GM12891 (cell line): ENCODE results near the gene KRT1.
"Not testable (repeated sequence)": the region's sequence is repeated elsewhere in the genome, so short reads cannot be mapped to it uniquely, and the experiment has no call there.

Source experiments
- DNase-seq: peaks from one replicate; pipeline ENCODE4 v3.0.0; 2011; ENCODE audit warnings: low spot score; ENCODE audit not compliant: insufficient read length
- FAIRE-seq: peaks from 2 replicates; lab custom pipeline; 2011; peaks lifted over from hg19 to GRCh38; lab: Jason Lieb, UNC
- PAX5 ChIP-seq: IDR thresholded peaks from 2 replicates; pipeline ENCODE4 v1.6.1; 2011; ENCODE audit warnings: low read length, moderate library complexity, mild to moderate bottlenecking; ENCODE audit not compliant: insufficient read depth, severe bottlenecking
- POLR2A ChIP-seq: IDR thresholded peaks from 2 replicates; pipeline ENCODE4 v1.6.1; 2011; ENCODE audit warnings: low read depth, low read length, control low read depth
- POLR2AphosphoS5 ChIP-seq: IDR thresholded peaks from 2 replicates; pipeline ENCODE4 v1.6.1; 2011; ENCODE audit warnings: low read depth, low read length, control low read depth
- POU2F2 ChIP-seq: IDR thresholded peaks from 2 replicates; pipeline ENCODE4 v1.6.1; 2011; ENCODE audit warnings: low read depth, mild to moderate bottlenecking, control low read depth, low read length, moderate library complexity
- SPI1 ChIP-seq: IDR thresholded peaks from 2 replicates; pipeline ENCODE4 v1.6.1; 2011; ENCODE audit warnings: low read depth, low read length, control low read depth
- TAF1 ChIP-seq: IDR thresholded peaks from 2 replicates; pipeline ENCODE4 v1.6.1; 2011; ENCODE audit warnings: low read depth, low read length, control low read depth

The KRT1 gene

GRCh38 chr12:52673713-52674432 lies 6.3 kb downstream of the KRT1 start:
- DNase-seq (no peak), FAIRE-seq (no peak)
- TF ChIP-seq POU2F2 (no peak), PAX5 (no peak), POLR2AphosphoS5 (no peak), POLR2A (no peak), SPI1 (no peak), TAF1 (no peak)

GRCh38 chr12:52673217-52673616 lies 7.0 kb downstream of the KRT1 start:
- FAIRE-seq (no peak), DNase-seq (no peak)
- no peak for TF ChIP-seq POU2F2
- no peak for TF ChIP-seq TAF1

- TF ChIP-seq POLR2A, result no peak
- no peak for TF ChIP-seq SPI1
- no peak for TF ChIP-seq PAX5
- TF ChIP-seq POU2F2, result no peak
- no peak for DNase-seq
These were observed 7.8 kb downstream of the KRT1 start for GRCh38 chr12:52672321-52672933.

DNA sequence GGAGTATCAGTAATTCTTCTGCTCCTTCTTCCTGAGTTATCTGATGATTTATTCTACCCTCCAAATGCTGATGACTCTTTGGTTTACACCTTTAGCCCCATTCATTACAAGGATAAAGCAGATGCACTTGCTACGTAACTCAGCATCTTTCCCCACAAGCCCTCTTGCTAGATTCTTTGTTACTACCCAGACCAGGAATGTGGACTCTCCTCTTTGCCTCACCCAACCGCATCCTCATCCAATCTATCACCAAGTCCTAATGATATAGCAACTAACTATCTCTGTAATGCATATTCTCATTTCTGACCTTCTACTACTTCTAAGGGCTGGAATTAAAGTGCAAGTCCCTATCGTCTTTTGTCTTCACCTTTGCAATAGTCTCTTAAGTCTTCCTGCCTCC lies 9.2 kb downstream of the KRT1 start:
- no peak for TF ChIP-seq POLR2A
- no peak for TF ChIP-seq SPI1
- no peak for DNase-seq
- FAIRE-seq, result no peak

More at GRCh38 chr12:52672321-52672933, 7.8 kb downstream of the KRT1 start:
- no peak for FAIRE-seq

GRCh38 chr12:52670506-52670905 lies 9.7 kb downstream of the KRT1 start:
- TF ChIP-seq TAF1 (no peak), PAX5 (no peak), POLR2A (no peak), POU2F2 (no peak), SPI1 (no peak), POLR2AphosphoS5 (no peak)
- DNase-seq, result no peak
- no peak for FAIRE-seq

GRCh38 chr12:52669941-52670340 lies 10.3 kb downstream of the KRT1 start:
- DNase-seq, FAIRE-seq: not testable (repeated sequence)

DNA sequence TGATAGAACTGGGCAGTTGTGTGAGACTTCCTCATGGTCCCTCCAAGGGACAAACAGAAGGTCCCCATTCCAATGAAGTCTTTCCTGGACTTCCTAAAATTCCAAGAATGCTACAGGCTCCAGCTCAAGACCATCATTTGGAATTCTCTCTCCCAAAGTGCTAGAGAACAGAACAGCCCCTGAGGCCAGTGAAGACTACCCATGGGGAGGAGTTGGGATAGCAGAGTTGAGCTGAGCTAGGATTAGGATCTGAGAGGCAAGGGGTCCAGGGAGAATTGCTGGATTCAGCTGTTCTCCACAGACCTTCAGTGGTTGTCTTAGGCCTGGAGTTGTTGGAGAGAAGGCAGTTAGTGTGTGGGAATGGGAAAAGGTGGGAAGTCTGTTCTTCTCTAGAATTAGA lies 10.8 kb downstream of the KRT1 start:
- TF ChIP-seq POLR2A, result no peak
- TF ChIP-seq TAF1, result no peak
- TF ChIP-seq PAX5, result no peak
- no peak for TF ChIP-seq SPI1
- TF ChIP-seq POLR2AphosphoS5, result no peak
- no peak for TF ChIP-seq POU2F2
- FAIRE-seq, result no peak
- no peak for DNase-seq

GRCh38 chr12:52667931-52668330 lies 12.3 kb downstream of the KRT1 start:
- DNase-seq (no peak), FAIRE-seq (no peak)
- TF ChIP-seq POU2F2 (no peak), SPI1 (no peak), PAX5 (no peak), TAF1 (no peak), POLR2AphosphoS5 (no peak), POLR2A (no peak)

DNA sequence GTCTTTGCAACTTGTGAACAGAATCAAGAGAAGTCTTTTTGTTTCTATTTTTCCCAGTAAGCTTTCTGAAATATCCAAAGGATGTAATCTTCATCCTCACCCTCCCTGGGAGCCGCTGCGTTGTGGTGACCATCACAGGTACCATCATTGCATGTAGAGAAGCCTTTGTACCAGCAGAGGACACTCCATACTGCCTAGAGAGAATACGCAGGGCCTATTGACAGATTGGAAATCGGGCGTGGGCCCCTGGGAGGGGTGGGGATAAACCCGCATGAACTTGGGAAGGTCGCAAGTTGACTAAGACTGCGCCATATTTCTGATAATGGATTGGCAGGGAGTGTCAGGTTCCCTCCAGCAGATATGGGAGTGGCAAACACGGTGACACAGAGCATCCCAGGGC lies 12.7 kb downstream of the KRT1 start:
- FAIRE-seq, result no peak
- no peak for DNase-seq
- TF ChIP-seq POU2F2, result no peak
- TF ChIP-seq POLR2AphosphoS5, result no peak
- no peak for TF ChIP-seq SPI1
- TF ChIP-seq PAX5, result no peak
- TF ChIP-seq TAF1, result no peak
- TF ChIP-seq POLR2A, result no peak

DNA sequence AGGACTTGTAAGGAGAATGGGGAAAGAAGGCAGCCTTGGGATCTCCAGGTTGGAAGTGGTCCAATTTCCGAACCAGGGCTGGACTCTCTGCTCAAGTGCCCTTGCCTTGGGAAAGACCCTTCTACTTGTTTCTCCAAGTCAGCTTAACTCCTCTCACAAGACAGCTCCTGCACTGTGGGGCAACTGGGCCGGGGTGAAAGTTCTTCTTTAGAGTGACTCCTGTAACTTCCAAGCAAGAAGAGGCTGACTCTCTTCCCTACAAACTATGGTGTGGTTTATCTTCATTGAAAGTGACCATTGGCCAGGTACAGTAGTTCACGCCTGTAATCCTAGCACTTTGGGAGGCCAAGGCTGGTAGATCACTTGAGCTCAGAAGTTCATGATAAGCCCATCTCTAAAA lies 13.7 kb downstream of the KRT1 start:
- FAIRE-seq, result no peak
- no peak for DNase-seq
- TF ChIP-seq PAX5 (no peak), POU2F2 (no peak)
